ENCODE measurements around the gene CLEC5A. TPM values are rescaled to one million over a fixed set of nuclear protein-coding genes. Genes with fewer than 3 reads are reported as not detected.
"Not testable (repeated sequence)": the region's sequence is repeated elsewhere in the genome, so short reads cannot be mapped to it uniquely, and the experiment has no call there.

The CLEC5A gene
- total RNA-seq (2014; rRNA removed; shearing (Covaris generic)), result not detected in 2 replicates

DNA sequence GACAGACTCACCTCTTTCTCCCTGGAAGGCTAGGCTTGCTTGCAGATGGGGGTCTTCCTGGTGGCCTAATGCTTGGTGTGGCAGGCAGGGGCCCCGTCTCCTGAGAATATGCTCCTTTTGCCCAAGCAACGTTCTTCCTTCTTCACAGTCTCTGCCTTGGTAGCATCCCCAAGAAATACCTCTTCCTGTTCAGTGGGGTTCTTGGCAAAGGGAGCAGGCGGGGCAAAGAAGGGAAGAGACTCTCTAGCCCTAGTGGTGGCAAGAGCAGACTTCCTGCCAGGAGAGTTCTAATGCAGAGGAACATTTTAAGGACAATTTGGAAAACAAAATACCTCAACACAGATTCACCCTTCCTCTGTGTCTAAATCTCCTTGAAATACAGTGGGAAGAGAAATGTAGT lies at the start of gene CLEC5A:
Gene CLEC5A, minus strand, starts transcription at position 179 of the 400 bp plus-strand sequence. CDS start 682 bp downstream, outside the sequence.
- no peak for DNase-seq (ENCODE audit: low spot score)

- no peak for DNase-seq (ENCODE audit: low spot score)
These were observed 46.6 kb upstream of the CLEC5A start for GRCh38 chr7:141993354-141993753.

DNA sequence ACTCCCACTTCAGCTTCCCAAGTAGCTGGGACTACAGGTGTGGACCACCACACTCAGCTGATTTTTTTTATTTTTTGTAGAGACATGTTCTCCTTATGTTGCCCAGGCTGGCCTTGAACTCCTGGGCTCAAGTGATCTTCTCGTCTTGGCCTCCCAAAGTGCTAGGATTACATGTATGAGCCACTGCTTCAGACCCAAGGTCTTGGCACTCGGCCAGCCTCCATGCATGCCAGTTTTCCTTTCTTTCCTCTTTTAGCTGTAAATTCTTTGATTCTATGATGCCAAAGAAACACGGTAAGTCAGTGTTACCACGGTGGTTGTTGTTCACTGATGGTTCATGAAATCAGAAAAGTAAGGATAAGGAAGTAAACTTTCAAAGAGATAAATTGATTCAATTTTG lies 45.9 kb upstream of the CLEC5A start:
- DNase-seq (ENCODE audit: low spot score), result no peak

- DNase-seq (ENCODE audit: low spot score), result no peak
These were observed 45.4 kb upstream of the CLEC5A start for GRCh38 chr7:141992156-141992555.

DNA sequence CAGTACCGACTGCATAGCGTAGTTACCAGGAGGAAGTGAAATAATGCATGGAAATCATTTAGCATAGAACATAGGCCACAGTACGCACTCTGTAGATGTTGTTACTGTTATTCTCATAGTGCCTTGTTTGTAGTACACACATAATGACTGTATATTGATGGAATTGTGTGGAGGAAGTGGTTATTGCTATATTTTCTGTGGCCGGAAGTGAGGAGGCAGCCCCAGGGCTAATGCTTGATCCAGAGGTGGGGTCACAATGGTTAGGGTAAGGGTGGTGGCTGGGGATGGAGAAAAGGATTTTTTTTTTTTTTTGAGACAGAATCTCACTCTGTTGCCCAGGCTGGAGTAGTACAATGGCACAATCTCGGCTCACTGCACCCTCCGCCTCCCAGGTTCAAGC lies 44.4 kb upstream of the CLEC5A start:
- DNase-seq (ENCODE audit: low spot score), result no peak

GRCh38 chr7:141990011-141990725 lies 43.4 kb upstream of the CLEC5A start:
- DNase-seq (ENCODE audit: low spot score), result no peak

- not testable (repeated sequence) for DNase-seq (ENCODE audit: low spot score)
These were observed 41.0 kb upstream of the CLEC5A start for GRCh38 chr7:141987803-141988202.

- DNase-seq (ENCODE audit: low spot score), result no peak
These were observed 40.1 kb upstream of the CLEC5A start for GRCh38 chr7:141986923-141987322.

DNA sequence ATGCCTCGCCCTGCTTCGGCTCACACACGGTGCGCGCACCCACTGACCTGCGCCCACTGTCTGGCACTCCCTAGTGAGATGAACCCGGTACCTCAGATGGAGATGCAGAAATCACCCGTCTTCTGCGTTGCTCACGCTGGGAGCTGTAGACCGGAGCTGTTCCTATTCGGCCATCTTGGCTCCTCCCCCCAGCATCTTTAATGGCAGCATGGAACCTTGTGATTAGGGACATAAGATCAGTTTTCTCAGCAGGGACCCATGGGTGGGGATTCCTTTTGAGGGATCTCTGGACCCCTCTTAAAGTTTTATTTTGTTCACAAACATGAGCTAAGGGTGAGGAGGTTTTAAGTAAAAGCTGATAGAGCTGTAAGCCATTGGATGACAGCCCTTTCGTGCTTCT lies 39.2 kb upstream of the CLEC5A start:
- peak; percentile 2 for DNase-seq (ENCODE audit: low spot score)

DNA sequence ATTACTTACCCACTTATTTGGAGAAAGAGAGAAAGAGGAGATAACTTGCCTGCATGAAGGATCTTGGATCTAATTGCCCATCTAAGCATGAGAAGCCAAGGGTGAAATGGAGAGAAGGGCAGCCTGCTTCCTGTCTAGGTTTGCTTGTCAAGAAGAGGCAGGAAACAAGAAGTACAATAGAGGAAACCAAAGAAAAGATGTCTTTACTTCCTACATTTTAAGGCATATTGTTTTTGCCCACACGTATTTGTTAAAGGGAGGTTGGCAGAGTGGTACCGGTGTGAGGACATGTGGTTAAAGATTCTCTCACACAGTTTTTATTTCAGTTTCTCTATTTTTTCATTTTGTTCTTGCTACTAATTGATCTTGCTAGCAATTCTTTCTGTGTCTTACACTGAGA lies 32.8 kb upstream of the CLEC5A start:
- DNase-seq (ENCODE audit: low spot score), result no peak

- DNase-seq (ENCODE audit: low spot score), result no peak
These were observed 31.6 kb upstream of the CLEC5A start for GRCh38 chr7:141978351-141978750.

DNA sequence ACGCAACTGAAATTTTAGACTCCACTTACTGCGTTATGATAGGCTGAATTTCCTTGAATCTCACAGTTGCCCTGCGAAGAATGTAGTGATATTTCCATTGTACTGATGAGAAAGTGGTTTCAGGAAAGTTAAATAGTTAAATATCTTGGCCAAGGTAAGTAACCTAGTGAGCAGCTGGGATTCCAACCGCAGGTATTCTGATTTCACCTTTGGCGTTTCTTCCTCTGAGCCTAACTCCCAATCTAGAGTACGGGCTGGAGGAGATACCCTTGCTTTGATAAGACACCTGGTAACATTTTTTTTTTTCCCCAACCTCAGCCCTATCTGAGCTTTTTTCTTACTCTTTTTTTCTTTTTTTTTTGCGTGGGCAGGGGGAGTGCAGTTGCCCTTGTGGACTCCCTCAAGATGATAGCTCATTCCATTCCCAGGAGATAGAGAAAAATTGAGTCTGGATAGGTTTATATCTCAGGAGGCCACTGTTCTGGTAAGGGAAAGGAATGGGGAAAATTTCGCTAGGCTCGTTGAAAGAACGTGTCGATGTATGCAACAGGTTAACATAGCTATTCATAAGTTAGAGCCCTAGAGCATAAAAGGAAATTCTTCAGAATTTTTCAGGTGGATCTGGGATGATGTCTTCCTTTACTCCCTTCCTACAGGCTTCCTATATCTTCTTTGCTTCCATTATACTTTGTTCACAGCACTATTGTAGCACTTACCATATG lies 29.9 kb upstream of the CLEC5A start:
- DNase-seq (ENCODE audit: low spot score), result no peak

- DNase-seq (ENCODE audit: low spot score), result peak; percentile 59
These were observed 29.2 kb upstream of the CLEC5A start for GRCh38 chr7:141975806-141976523.

DNA sequence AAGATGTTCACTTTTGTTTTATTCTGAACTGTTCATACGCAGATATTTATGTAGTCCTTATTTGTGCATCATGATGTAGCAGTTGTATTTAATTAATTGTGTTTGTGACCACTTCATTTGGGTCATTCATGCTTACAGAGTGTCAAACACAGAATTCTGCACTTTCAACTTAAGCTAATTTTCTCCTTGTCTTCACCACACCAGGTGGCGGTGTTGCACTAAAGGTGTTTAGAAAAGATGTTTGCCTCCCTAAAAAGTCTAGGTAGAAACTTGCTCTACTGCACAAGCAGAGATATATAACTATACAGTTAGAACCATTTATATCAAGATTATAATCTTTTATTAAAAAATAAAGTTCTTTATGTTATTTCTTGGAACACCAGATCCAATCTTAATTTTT lies 28.1 kb upstream of the CLEC5A start:
- peak; percentile 6 for DNase-seq (ENCODE audit: low spot score)

GRCh38 chr7:141973673-141974072 lies 26.9 kb upstream of the CLEC5A start, which contains the start of gene TAS2R38:
Gene TAS2R38, minus strand, starts transcription at chr7:141973773. Its CDS starts 84 bp downstream, at chr7:141973689.
- no peak for DNase-seq (ENCODE audit: low spot score)

DNA sequence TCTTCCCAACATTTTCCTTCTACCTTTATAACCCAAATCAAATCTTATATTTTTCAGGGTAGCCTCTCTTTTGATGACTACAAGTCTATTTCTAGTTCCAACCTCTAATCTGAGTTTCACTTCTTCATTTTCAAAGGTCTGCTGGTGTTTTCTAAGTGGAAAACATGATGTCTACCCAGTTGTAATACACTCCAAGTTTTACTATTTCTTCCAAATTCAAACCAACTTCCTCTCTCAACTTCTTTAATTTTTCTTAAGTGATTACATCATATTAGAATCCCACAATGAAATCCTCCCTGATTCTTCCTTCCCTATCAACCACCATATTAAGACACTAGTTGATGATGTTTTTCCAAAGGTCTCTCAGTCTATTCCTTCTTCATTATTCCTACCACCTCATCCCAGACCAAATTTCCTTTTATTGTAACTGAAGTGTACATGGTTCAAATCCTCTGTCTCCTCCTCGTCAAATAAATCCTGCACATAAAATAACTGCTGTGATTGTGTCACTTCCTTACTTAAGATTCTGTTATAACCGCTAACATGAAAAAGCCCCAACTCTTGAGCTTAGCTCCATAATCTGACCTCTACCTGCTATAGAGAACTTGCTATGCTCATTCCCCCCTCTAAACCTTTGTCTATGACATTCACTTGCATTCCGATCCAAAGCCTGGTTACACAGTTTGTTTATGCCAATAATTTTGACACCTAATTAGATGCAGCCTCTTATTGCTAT lies 14.1 kb upstream of the CLEC5A start:
- no peak for DNase-seq (ENCODE audit: low spot score)

- no peak for DNase-seq (ENCODE audit: low spot score)
These were observed 9.3 kb upstream of the CLEC5A start for GRCh38 chr7:141956084-141956483.

GRCh38 chr7:141954334-141954733 lies 7.6 kb upstream of the CLEC5A start:
- DNase-seq (ENCODE audit: low spot score), result no peak

DNA sequence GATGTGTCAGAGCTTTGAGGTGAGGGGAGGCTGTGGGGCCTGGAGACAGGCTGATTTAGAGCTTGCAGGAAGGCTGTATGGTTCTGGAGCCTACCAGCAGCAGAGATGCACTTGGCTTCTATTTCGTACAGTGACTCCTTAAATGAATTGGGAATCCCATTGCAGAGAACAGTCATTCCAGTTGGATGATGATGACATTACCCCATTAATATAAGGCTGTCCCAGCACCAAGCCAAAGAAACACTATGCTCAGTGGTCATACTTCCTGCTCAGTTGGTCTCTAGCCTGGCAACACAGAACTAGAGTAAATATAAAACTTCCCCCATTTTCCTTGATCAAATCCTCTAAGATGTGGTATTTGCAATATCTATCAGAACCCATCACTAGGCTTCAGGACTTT lies 5.7 kb upstream of the CLEC5A start:
- DNase-seq (ENCODE audit: low spot score), result no peak

DNA sequence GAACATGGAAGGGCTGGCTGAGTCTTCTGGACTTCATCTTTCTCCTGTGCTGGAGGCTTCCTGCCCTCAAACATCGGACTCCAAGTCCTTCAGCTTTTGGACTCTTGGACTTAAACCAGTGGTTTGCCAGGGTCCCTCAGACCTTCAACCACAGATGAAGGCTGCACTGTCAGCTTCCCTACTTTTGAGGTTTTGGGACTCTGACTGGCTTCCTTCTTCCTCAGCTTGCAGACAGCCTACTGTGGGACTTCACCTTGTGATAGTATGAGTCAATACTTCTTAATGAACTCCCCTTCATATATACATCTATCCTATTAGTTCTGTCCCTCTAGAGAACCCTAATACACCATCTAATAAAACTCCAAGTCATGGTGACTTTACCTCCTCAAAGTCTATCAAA lies 4.0 kb upstream of the CLEC5A start:
- no peak for DNase-seq (ENCODE audit: low spot score)

- no peak for DNase-seq (ENCODE audit: low spot score)
These were observed 3.1 kb upstream of the CLEC5A start for GRCh38 chr7:141949911-141950310.

GRCh38 chr7:141949451-141949850 lies 2.7 kb upstream of the CLEC5A start:
- no peak for DNase-seq (ENCODE audit: low spot score)
